ENCODE results near the gene KLHL33. TPM values are rescaled to one million over a fixed set of nuclear protein-coding genes. Genes with fewer than 3 reads are reported as not detected.
A peak's percentile ranks its signal among the peaks of the same experiment; 100 is the strongest.
"Not testable (repeated sequence)": the region's sequence is repeated elsewhere in the genome, so short reads cannot be mapped to it uniquely, and the experiment has no call there.

Gene KLHL33
- total and polyA plus RNA-seq, 5 donors from 2014 or later = 0.72 TPM; not detected in 4

- ATAC-seq (ENCODE audit: low read depth in 2 of 2) = no peak
- Histone ChIP-seq H3K4me3 (ENCODE audit: low read depth, low read length) (no peak overlapping the region), H3K9me3 (ENCODE audit: control insufficient read depth in 2 of 2, low read length in 2 of 2) (no peaks in the 10 kb centered on the region), H3K4me1 (ENCODE audit: control insufficient read depth, insufficient read depth, low read length, poor library complexity, severe bottlenecking) (peaks cover 50% of the 10 kb centered on the region), H3K27me3 (ENCODE audit: control insufficient read depth, insufficient read depth, low read length) (no peaks in the 10 kb centered on the region), H3K27ac (ENCODE audit: insufficient read depth, low read length, poor library complexity, severe bottlenecking) (peak overlapping the region; percentile 99), H3K36me3 (ENCODE audit: control insufficient read depth, insufficient read depth, low read length) (peaks cover 41% of the 10 kb centered on the region)
- no peak for DNase-seq
- Mint-ChIP-seq H3K4me1 (peaks cover 5 to 40% (median 21%) of the 10 kb centered on the region in 4 donors), H3K36me3 (peaks cover 32% of the 10 kb centered on the region), H3K9me3 (no peaks in the 10 kb centered on the region), H3K27me3 (peaks cover 5% of the 10 kb centered on the region), H3K4me3 (peak overlapping the region in 2 of 4 donors; percentile 19 to 39), H3K27ac (peak overlapping the region in 1 of 3 donors; percentile 94)
These were observed 22.2 kb upstream of the KLHL33 start for GRCh38 chr14:20458031-20458789.

GRCh38 chr14:20456971-20457370 is 21.0 kb upstream of the KLHL33 start:
- H3K4me3 Mint-ChIP-seq = peak overlapping the region in 2 of 4 donors; percentile 29 to 52
- Histone ChIP-seq H3K36me3 (ENCODE audit: control insufficient read depth, insufficient read depth, low read length) (peaks cover 47% of the 10 kb centered on the region), H3K27ac (ENCODE audit: insufficient read depth, low read length, poor library complexity, severe bottlenecking) (no peak overlapping the region)

GRCh38 chr14:20455355-20456300 is 19.7 kb upstream of the KLHL33 start:
- DNase-seq = peak in 1 of 3 donors; percentile 71
- H3K4me3 ChIP-seq (ENCODE audit: low read depth, low read length) = peak overlapping the region; percentile 97
- Mint-ChIP-seq H3K27ac (no peak overlapping the region), H3K36me3 (peaks cover 41% of the 10 kb centered on the region), H3K27me3 (no peaks in the 10 kb centered on the region), H3K9me3 (no peaks in the 10 kb centered on the region), H3K4me3 (no peak overlapping the region), H3K4me1 (peaks cover 0 to 39% (median 22%) of the 10 kb centered on the region in 4 donors)
- H3K9me3 ChIP-seq (ENCODE audit: control insufficient read depth in 2 of 2, low read length in 2 of 2) = no peaks in the 10 kb centered on the region
- H3K27me3 ChIP-seq (ENCODE audit: control insufficient read depth, insufficient read depth, low read length) = no peaks in the 10 kb centered on the region
- peak overlapping the region; percentile 97 for H3K27ac ChIP-seq (ENCODE audit: insufficient read depth, low read length, poor library complexity, severe bottlenecking)
- peaks cover 48% of the 10 kb centered on the region for H3K4me1 ChIP-seq (ENCODE audit: control insufficient read depth, insufficient read depth, low read length, poor library complexity, severe bottlenecking)
- ATAC-seq (ENCODE audit: low read depth in 2 of 2) = peak; percentile 54 to 59
- peaks cover 60% of the 10 kb centered on the region for H3K36me3 ChIP-seq (ENCODE audit: control insufficient read depth, insufficient read depth, low read length)

More at GRCh38 chr14:20456971-20457370, 21.0 kb upstream of the KLHL33 start:
- no peak for DNase-seq
- H3K27ac Mint-ChIP-seq = no peak overlapping the region
- H3K27me3 ChIP-seq (ENCODE audit: control insufficient read depth, insufficient read depth, low read length) = no peaks in the 10 kb centered on the region
- H3K27me3 Mint-ChIP-seq = peaks cover 5% of the 10 kb centered on the region
- peaks cover 37% of the 10 kb centered on the region for H3K36me3 Mint-ChIP-seq
- peaks cover 51% of the 10 kb centered on the region for H3K4me1 ChIP-seq (ENCODE audit: control insufficient read depth, insufficient read depth, low read length, poor library complexity, severe bottlenecking)
- peaks cover 5 to 44% (median 28%) of the 10 kb centered on the region in 4 donors for H3K4me1 Mint-ChIP-seq
- no peaks in the 10 kb centered on the region for H3K9me3 ChIP-seq (ENCODE audit: control insufficient read depth in 2 of 2, low read length in 2 of 2)
- H3K9me3 Mint-ChIP-seq = no peaks in the 10 kb centered on the region
- no peak for ATAC-seq (ENCODE audit: low read depth in 2 of 2)
- no peak overlapping the region for H3K4me3 ChIP-seq (ENCODE audit: low read depth, low read length)

- H3K27ac Mint-ChIP-seq = peak within 1 kb of the TSS in 1 of 3 donors; percentile 79
- no peaks in the 10 kb centered on the region for H3K9me3 Mint-ChIP-seq
These were observed 18.8 kb upstream of the KLHL33 start, which contains the start of the genes APEX1 and OSGEP for GRCh38 chr14:20454516-20455354. Gene APEX1, plus strand, starts transcription at chr14:20455226. Its CDS starts 420 bp downstream, at chr14:20455646. Gene OSGEP, minus strand, starts transcription at chr14:20454812. Its CDS starts 129 bp downstream, at chr14:20454683.

GRCh38 chr14:20452831-20453230 is 16.9 kb upstream of the KLHL33 start:
- not testable (repeated sequence) for DNase-seq; H3K9me3 Mint-ChIP-seq; H3K9me3 ChIP-seq (ENCODE audit: control insufficient read depth in 2 of 2, low read length in 2 of 2); H3K27me3 ChIP-seq (ENCODE audit: control insufficient read depth, insufficient read depth, low read length); H3K4me3 ChIP-seq (ENCODE audit: low read depth, low read length); H3K27me3 Mint-ChIP-seq; ATAC-seq (ENCODE audit: low read depth in 2 of 2)
- Mint-ChIP-seq H3K4me3 (peak overlapping the region in 3 of 4 donors; percentile 13 to 61 (median 36)), H3K27ac (peak overlapping the region in 2 of 3 donors; percentile 20 to 56), H3K36me3 (peaks cover 27% of the 10 kb centered on the region), H3K4me1 (peaks cover 0 to 21% (median 11%) of the 10 kb centered on the region in 4 donors)
- Histone ChIP-seq H3K36me3 (ENCODE audit: control insufficient read depth, insufficient read depth, low read length) (peaks cover 63% of the 10 kb centered on the region), H3K4me1 (ENCODE audit: control insufficient read depth, insufficient read depth, low read length, poor library complexity, severe bottlenecking) (peaks cover 32% of the 10 kb centered on the region), H3K27ac (ENCODE audit: insufficient read depth, low read length, poor library complexity, severe bottlenecking) (peak overlapping the region; percentile 97)

More at GRCh38 chr14:20454516-20455354, 18.8 kb upstream of the KLHL33 start, which contains the start of the genes APEX1 and OSGEP:
- H3K4me1 Mint-ChIP-seq = peaks cover 0 to 33% (median 15%) of the 10 kb centered on the region in 4 donors
- H3K27me3 Mint-ChIP-seq = no peaks in the 10 kb centered on the region
- peak within 1 kb of the TSS in 1 of 4 donors; percentile 5 for H3K4me3 Mint-ChIP-seq
- ATAC-seq (ENCODE audit: low read depth in 2 of 2) (peak; percentile 87), DNase-seq (peak; percentile 96 to 99 (median 98))
- Histone ChIP-seq H3K4me1 (ENCODE audit: control insufficient read depth, insufficient read depth, low read length, poor library complexity, severe bottlenecking) (peaks cover 39% of the 10 kb centered on the region), H3K9me3 (ENCODE audit: control insufficient read depth in 2 of 2, low read length in 2 of 2) (no peaks in the 10 kb centered on the region), H3K4me3 (ENCODE audit: low read depth, low read length) (peak within 1 kb of the TSS; percentile 97), H3K36me3 (ENCODE audit: control insufficient read depth, insufficient read depth, low read length) (peaks cover 62% of the 10 kb centered on the region), H3K27ac (ENCODE audit: insufficient read depth, low read length, poor library complexity, severe bottlenecking) (peak within 1 kb of the TSS; percentile 97), H3K27me3 (ENCODE audit: control insufficient read depth, insufficient read depth, low read length) (no peaks in the 10 kb centered on the region)
- H3K36me3 Mint-ChIP-seq = peaks cover 37% of the 10 kb centered on the region

GRCh38 chr14:20446889-20447288 is 10.9 kb upstream of the KLHL33 start:
- H3K9me3 Mint-ChIP-seq = no peaks in the 10 kb centered on the region
- H3K9me3 ChIP-seq (ENCODE audit: control insufficient read depth in 2 of 2, low read length in 2 of 2) = no peaks in the 10 kb centered on the region
- no peak overlapping the region for H3K4me3 Mint-ChIP-seq
- H3K4me1 ChIP-seq (ENCODE audit: control insufficient read depth, insufficient read depth, low read length, poor library complexity, severe bottlenecking) = no peaks in the 10 kb centered on the region
- H3K36me3 Mint-ChIP-seq = peaks cover 15% of the 10 kb centered on the region
- DNase-seq (no peak), ATAC-seq (ENCODE audit: low read depth in 2 of 2) (no peak)
- no peak overlapping the region for H3K27ac ChIP-seq (ENCODE audit: insufficient read depth, low read length, poor library complexity, severe bottlenecking)
- no peak overlapping the region for H3K4me3 ChIP-seq (ENCODE audit: low read depth, low read length)
- H3K36me3 ChIP-seq (ENCODE audit: control insufficient read depth, insufficient read depth, low read length) = peaks cover 65% of the 10 kb centered on the region
- peaks cover 0 to 8% (median 3%) of the 10 kb centered on the region in 4 donors for H3K4me1 Mint-ChIP-seq
- H3K27me3 ChIP-seq (ENCODE audit: control insufficient read depth, insufficient read depth, low read length) = no peaks in the 10 kb centered on the region
- H3K27me3 Mint-ChIP-seq = no peaks in the 10 kb centered on the region
- peak overlapping the region in 1 of 3 donors; percentile 66 for H3K27ac Mint-ChIP-seq
